Fibroblast of mammary gland (primary cell): ENCODE results near the gene DNAAF1.

Source experiments
- DNase-seq: peaks from one replicate; pipeline ENCODE4 v3.0.0-alpha.2; 2010; ENCODE audit warnings: low read depth
- H3K4me3 ChIP-seq: 2 replicates; pipeline ENCODE4 v1.5.1; 2011; ENCODE audit warnings: low read depth, mild to moderate bottlenecking, low read length, moderate library complexity; ENCODE audit not compliant: control insufficient read depth
- TF ChIP-seq, protein P1 (sequence below): conservative IDR thresholded peaks from 2 replicates; pipeline ENCODE4 v1.5.1; 2011; ENCODE audit warnings: low read depth, low read length, inconsistent platforms; ENCODE audit not compliant: control insufficient read depth, insufficient read depth

Gene DNAAF1

DNA sequence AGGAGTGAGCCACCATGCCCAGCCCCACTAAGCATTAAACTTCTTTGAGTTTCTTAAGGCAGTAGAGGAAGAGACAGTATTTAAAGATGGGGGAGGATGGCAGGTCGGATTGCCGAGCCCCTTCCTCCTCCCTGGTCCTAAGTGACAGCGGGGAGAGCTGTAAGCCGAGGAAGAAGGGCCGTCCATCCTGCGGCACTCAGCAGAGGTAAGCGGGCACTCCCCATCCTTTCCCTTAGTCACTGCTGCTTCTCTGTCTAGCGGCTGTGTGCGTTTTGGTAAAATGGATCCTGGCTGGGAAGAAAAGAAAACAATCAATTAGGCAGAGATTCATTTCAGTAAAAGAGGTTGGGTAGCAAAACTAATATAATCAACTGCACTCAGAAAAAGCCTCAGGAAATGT, 13.9 kb downstream of the DNAAF1 start:
- TF ChIP-seq, protein P1, sequence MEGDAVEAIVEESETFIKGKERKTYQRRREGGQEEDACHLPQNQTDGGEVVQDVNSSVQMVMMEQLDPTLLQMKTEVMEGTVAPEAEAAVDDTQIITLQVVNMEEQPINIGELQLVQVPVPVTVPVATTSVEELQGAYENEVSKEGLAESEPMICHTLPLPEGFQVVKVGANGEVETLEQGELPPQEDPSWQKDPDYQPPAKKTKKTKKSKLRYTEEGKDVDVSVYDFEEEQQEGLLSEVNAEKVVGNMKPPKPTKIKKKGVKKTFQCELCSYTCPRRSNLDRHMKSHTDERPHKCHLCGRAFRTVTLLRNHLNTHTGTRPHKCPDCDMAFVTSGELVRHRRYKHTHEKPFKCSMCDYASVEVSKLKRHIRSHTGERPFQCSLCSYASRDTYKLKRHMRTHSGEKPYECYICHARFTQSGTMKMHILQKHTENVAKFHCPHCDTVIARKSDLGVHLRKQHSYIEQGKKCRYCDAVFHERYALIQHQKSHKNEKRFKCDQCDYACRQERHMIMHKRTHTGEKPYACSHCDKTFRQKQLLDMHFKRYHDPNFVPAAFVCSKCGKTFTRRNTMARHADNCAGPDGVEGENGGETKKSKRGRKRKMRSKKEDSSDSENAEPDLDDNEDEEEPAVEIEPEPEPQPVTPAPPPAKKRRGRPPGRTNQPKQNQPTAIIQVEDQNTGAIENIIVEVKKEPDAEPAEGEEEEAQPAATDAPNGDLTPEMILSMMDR: no peak
- no peak for DNase-seq
- H3K4me3 ChIP-seq: no peak overlapping the region

DNA sequence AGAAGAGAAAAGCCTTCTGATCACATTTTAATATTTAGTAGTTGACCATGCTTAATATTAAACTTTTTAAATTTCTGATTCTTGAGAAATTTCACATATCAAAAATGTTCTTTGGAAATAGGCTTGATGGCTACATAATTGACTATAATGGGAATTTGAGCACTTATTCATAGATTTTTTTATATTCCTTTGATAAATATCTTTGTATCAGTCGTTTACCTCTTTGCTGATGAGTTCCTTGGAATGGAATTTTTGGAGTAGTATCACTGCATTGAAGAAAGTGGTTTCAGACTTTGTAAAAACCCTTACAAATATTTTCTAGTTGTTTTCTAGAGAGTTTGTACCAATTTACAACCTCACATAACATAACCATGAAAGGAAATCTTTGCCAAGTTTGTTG, 14.7 kb downstream of the DNAAF1 start:
- DNase-seq: no peak
- TF ChIP-seq, protein P1: no peak

DNA sequence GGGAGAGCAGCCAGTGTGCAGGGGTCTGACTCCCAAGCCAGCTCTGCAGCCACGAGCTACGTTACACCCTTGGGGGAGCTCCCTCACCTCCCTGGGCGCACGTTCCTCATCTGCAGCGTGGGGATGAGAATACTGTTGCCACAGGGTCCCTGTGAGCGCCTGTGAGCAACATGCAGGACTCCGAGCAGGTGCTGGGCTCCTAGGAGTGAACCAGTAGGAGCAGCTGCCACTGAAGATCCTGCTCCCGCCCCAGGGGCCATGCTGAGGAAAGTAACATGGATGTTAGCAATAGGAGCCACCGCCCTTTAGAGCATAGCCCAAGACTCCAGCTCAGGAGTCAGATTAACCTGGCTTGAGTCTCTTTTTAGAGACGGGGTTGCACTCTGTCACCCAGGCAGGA, 15.9 kb downstream of the DNAAF1 start:
- no peak overlapping the region for H3K4me3 ChIP-seq
- no peak for DNase-seq
- TF ChIP-seq, protein P1: no peak

More for the DNA sequence above, 14.7 kb downstream of the DNAAF1 start:
- H3K4me3 ChIP-seq: no peak overlapping the region

DNA sequence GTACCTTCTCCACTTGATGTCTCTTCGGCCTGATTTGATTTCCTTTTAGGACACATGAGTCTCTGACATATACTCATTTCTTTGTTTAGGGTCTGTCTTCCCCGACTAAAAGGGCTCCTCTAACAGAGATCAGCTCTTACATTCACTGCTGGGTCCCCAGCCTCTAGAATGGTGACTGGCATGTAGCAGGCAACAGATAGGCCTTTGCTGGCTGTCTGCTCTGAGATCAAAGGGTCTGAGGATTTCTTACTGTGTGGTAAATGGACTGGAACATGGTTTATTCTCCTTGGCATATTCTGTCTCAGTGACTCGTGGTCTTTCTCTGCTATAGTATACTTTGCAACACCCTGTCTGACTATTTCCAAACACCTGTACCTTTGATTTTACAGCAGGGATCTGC, 16.7 kb downstream of the DNAAF1 start:
- DNase-seq: no peak
- H3K4me3 ChIP-seq: no peak overlapping the region
- TF ChIP-seq, protein P1: no peak

DNA sequence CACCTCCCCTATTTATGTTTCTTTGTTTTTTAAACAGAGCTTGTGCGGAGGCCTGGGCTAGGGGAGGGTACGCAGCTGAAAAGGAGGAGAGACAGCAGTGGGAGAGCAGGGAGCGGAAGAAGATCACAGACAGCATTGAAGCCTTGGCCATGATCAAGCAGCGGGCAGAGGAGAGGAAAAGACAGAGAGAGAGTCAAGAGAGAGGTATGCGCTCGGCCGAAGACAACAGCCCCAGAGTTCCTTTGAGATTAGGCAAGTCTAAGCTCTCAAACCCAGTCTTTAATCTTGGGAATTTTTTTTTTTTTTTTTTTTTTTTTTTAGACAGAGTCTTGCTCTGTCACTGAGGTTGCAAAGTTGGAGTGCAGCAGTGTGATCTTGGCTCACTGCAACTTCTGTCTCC, 20.6 kb downstream of the DNAAF1 start:
- DNase-seq: no peak
- TF ChIP-seq, protein P1: no peak
- H3K4me3 ChIP-seq: no peak overlapping the region

DNA sequence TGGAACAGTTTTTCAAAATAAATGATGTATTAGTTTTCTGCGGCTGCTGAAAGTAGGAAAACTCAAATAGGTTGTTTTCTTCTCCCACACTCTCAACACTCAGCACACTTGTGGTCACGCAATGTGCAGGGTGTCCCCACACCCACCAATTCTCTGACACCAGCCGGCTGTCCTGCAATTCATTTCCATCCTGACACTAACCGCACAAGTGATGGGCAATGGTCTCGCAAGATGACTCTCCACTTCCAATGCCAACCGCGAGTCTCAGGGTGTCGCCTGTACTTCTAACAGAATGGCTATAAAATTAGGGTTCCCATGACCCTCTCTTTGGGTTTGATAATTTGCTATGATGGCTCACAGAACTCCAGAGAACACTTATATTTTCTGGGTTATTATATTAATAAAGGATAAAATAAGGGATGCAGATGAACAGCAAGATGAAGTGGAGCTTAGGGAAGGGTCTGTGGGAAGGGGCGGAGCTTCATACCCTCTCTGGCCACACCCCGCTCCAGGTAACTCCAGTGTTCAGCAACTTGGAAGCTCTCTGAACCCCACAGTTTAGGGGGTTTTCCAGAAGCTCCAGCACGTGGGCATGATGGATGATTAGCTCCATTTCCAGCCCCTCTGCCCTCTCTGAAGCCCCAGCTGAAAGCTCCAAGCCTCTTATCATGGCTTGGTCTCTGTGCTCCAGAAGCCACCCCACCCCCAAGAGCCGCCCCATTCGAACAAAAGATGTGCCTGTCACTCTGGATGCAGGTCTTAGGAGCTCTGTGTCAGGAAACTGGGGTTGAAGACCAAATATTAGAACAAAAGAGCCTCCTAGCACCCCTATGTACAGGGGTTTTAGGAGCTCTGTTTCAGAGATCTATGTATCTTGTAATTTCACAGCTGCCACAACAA, 21.9 kb downstream of the DNAAF1 start:
- TF ChIP-seq, protein P1: no peak
- no peak for DNase-seq

More for the DNA sequence above, 21.9 kb downstream of the DNAAF1 start:
- H3K4me3 ChIP-seq: no peak overlapping the region
